H9 (cell line): ENCODE measurements around the gene PLEKHA8. TPM values are rescaled to one million over a fixed set of nuclear protein-coding genes. Genes with fewer than 3 reads are reported as not detected.

Experiments used
- DNase-seq: peaks from one replicate; pipeline ENCODE4 v3.0.0-alpha.2; 2017
- H2AFZ ChIP-seq: one replicate; pipeline ENCODE4 v1.6.1; 2013; ENCODE audit warnings: mild to moderate bottlenecking, low read length, control low read depth, moderate library complexity
- H2AK5ac ChIP-seq: 2 replicates; pipeline ENCODE4 v1.6.1; 2013; ENCODE audit warnings: low read length, control low read depth, mixed read lengths; ENCODE audit not compliant: insufficient read length
- H2BK120ac ChIP-seq: one replicate; pipeline ENCODE4 v1.6.1; 2013; ENCODE audit warnings: low read depth, mild to moderate bottlenecking, low read length, control low read depth, inconsistent platforms; ENCODE audit not compliant: poor library complexity, severe bottlenecking
- H2BK12ac ChIP-seq: 2 replicates; pipeline ENCODE4 v1.6.1; 2013; ENCODE audit warnings: low read length, control low read depth, mixed read lengths, low read depth; ENCODE audit not compliant: insufficient read length
- H2BK15ac ChIP-seq: 2 replicates; pipeline ENCODE4 v1.6.1; 2013; ENCODE audit warnings: low read depth, low read length, control low read depth
- H2BK20ac ChIP-seq: one replicate; pipeline ENCODE4 v1.6.1; 2013; ENCODE audit warnings: low read depth, mild to moderate bottlenecking, low read length, control low read depth, inconsistent platforms; ENCODE audit not compliant: poor library complexity, severe bottlenecking
- H2BK5ac ChIP-seq: 2 replicates; pipeline ENCODE4 v1.6.1; 2013; ENCODE audit warnings: low read length, control low read depth, mixed read lengths; ENCODE audit not compliant: insufficient read length
- H3K14ac ChIP-seq: 2 replicates; pipeline ENCODE4 v1.6.1; 2013; ENCODE audit warnings: low read length, control low read depth; ENCODE audit not compliant: insufficient read depth
- H3K18ac ChIP-seq: 2 replicates; pipeline ENCODE4 v1.6.1; 2013; ENCODE audit warnings: low read depth, mild to moderate bottlenecking, mixed read lengths, low read length, control low read depth; ENCODE audit not compliant: insufficient read length
- H3K23ac ChIP-seq: 2 replicates; pipeline ENCODE4 v1.6.1; 2013; ENCODE audit warnings: low read length, control low read depth, mixed read lengths, low read depth; ENCODE audit not compliant: insufficient read length
- H3K23me2 ChIP-seq: 2 replicates; pipeline ENCODE4 v1.6.1; 2013; ENCODE audit warnings: low read depth, mild to moderate bottlenecking, mixed read lengths, low read length, control low read depth; ENCODE audit not compliant: insufficient read length, poor library complexity, severe bottlenecking
- H3K27ac ChIP-seq: 2 replicates; pipeline ENCODE4 v1.5.1; 2013; ENCODE audit warnings: low read length, control low read depth, mixed read lengths, low read depth; ENCODE audit not compliant: insufficient read length
- H3K27me3 ChIP-seq: 2 replicates; pipeline ENCODE4 v1.6.1; 2013; ENCODE audit warnings: low read length, control low read depth, inconsistent platforms; ENCODE audit not compliant: insufficient read depth
- H3K4ac ChIP-seq: 2 replicates; pipeline ENCODE4 v1.6.1; 2013; ENCODE audit warnings: low read depth, mild to moderate bottlenecking, control low read depth, inconsistent platforms, low read length, moderate library complexity
- H3K4me1 ChIP-seq: 2 replicates; pipeline ENCODE4 v1.6.1; 2013; ENCODE audit warnings: low read length, control low read depth, inconsistent platforms; ENCODE audit not compliant: insufficient read depth
- H3K4me2 ChIP-seq: 2 replicates; pipeline ENCODE4 v1.6.1; 2013; ENCODE audit warnings: low read length, control low read depth, mixed read lengths; ENCODE audit not compliant: insufficient read length, insufficient read depth
- H3K56ac ChIP-seq: 2 replicates; pipeline ENCODE4 v1.6.1; 2013; ENCODE audit warnings: low read depth, mild to moderate bottlenecking, mixed read lengths, low read length, control low read depth; ENCODE audit not compliant: insufficient read length
- H3K79me1 ChIP-seq: 2 replicates; pipeline ENCODE4 v1.6.1; 2013; ENCODE audit warnings: low read depth, mild to moderate bottlenecking, moderate library complexity, low read length, control low read depth, inconsistent platforms; ENCODE audit not compliant: insufficient read depth, poor library complexity, severe bottlenecking
- H3K79me2 ChIP-seq: 2 replicates; pipeline ENCODE4 v1.6.1; 2013; ENCODE audit warnings: low read length, control low read depth, inconsistent platforms; ENCODE audit not compliant: insufficient read depth
- H3K9ac ChIP-seq: 2 replicates; pipeline ENCODE4 v1.6.1; 2013; ENCODE audit warnings: low read length, control low read depth, mixed read lengths; ENCODE audit not compliant: insufficient read length; ENCODE audit errors: extremely low read depth
- H3K9me3 ChIP-seq: one replicate; pipeline ENCODE4 v1.6.1; 2013; ENCODE audit warnings: low read depth, low read length, inconsistent platforms; ENCODE audit not compliant: control insufficient read depth
- H3T11ph ChIP-seq: one replicate; pipeline ENCODE4 v1.6.1; 2013; ENCODE audit warnings: mild to moderate bottlenecking, low read length, control low read depth, inconsistent platforms
- H4K20me1 ChIP-seq: one replicate; pipeline ENCODE4 v1.6.1; 2013; ENCODE audit not compliant: control insufficient read depth, insufficient read length, insufficient read depth
- H4K5ac ChIP-seq: 2 replicates; pipeline ENCODE4 v1.6.1; 2013; ENCODE audit warnings: low read depth, mild to moderate bottlenecking, mixed read lengths, low read length, control low read depth; ENCODE audit not compliant: insufficient read length
- H4K8ac ChIP-seq: replicated peaks from 2 replicates; pipeline ENCODE4 v1.6.1; 2013; ENCODE audit warnings: low read length, control low read depth, mixed read lengths, low read depth; ENCODE audit not compliant: insufficient read length
- H4K91ac ChIP-seq: 2 replicates; pipeline ENCODE4 v1.6.1; 2013; ENCODE audit warnings: low read depth, mild to moderate bottlenecking, moderate library complexity, mixed read lengths, low read length, control low read depth; ENCODE audit not compliant: insufficient read length
- H3K27ac Mint-ChIP-seq, 3 experiments: 2 replicates in 2 of 3; 3 replicates in 1 of 3; pipeline ENCODE4 v1.8.0; 2020 to 2021; ENCODE audit warnings: mixed read lengths in 3 of 3, mild to moderate bottlenecking in 1 of 3, moderate library complexity in 1 of 3
- H3K27me3 Mint-ChIP-seq: 2 replicates; pipeline ENCODE4 v1.8.0; 2021; ENCODE audit warnings: low read depth, mild to moderate bottlenecking, moderate library complexity, mixed read lengths
- H3K36me3 Mint-ChIP-seq, 3 experiments: 2 replicates in 2 of 3; 3 replicates in 1 of 3; pipeline ENCODE4 v1.8.0; 2020 to 2021; ENCODE audit warnings: low read depth in 3 of 3, mixed read lengths in 3 of 3; ENCODE audit not compliant: insufficient read depth in 1 of 3
- H3K4me1 Mint-ChIP-seq, 2 experiments: 2 replicates each; pipeline ENCODE4 v1.8.0; 2020; ENCODE audit warnings: mixed read lengths in 2 of 2
- H3K4me3 Mint-ChIP-seq, 2 experiments: 2 replicates in 1 of 2; 3 replicates in 1 of 2; pipeline ENCODE4 v1.8.0; 2020 to 2021; ENCODE audit warnings: mild to moderate bottlenecking in 2 of 2, mixed read lengths in 2 of 2, moderate library complexity in 1 of 2
- H3K9me3 Mint-ChIP-seq, 2 experiments: 2 replicates in 1 of 2; 3 replicates in 1 of 2; pipeline ENCODE4 v1.8.0; 2020; ENCODE audit warnings: mild to moderate bottlenecking in 2 of 2, mixed read lengths in 2 of 2, moderate library complexity in 1 of 2
- CTCF ChIP-seq: fragments of 200-600 bp; sonication (generic); conservative IDR thresholded peaks from 3 replicates; pipeline ENCODE4 v1.8.0; 2021; ENCODE audit warnings: antibody characterized with exemption, mild to moderate bottlenecking
- WGBS: extraction: QIAGEN DNeasy Blood & Tissue Kit; methylation state at CpG from one replicate; pipeline ENCODE4 v1.1.7; 2013; ENCODE audit warnings: missing lambda C conversion rate, low lambda C conversion rate, mixed read lengths; ENCODE audit not compliant: insufficient read length; ENCODE audit errors: extremely low coverage; 5-methylcytosine and 5-hydroxymethylcytosine counted together
- total RNA-seq: library from RNA; stranded (reverse); gene quantifications from 2 replicates; pipeline ENCODE4 v1.2.1, GENCODE V29; 2021

Gene PLEKHA8
- total RNA-seq, 1 experiment from 2014 or later = 37.0 TPM

- no peak overlapping the region for H2BK12ac ChIP-seq
- H3K23me2 ChIP-seq = no peaks in the 10 kb centered on the region
- no peak overlapping the region for H3K9ac ChIP-seq
- H2AFZ ChIP-seq = no peak overlapping the region
- H3K79me1 ChIP-seq = no peaks in the 10 kb centered on the region
- H3K18ac ChIP-seq = no peak overlapping the region
- no peak overlapping the region for H3K14ac ChIP-seq
- DNase-seq = no peak
- H3K79me2 ChIP-seq = no peaks in the 10 kb centered on the region
- H3K4ac ChIP-seq = no peak overlapping the region
- H3K27ac ChIP-seq = no peak overlapping the region
- H3T11ph ChIP-seq = no peak overlapping the region
- no peak overlapping the region for H2BK5ac ChIP-seq
- Mint-ChIP-seq H3K9me3 (no peaks in the 10 kb centered on the region), H3K27ac (no peak overlapping the region), H3K4me3 (no peak overlapping the region), H3K36me3 (peaks cover 8 to 13% (median 10%) of the 10 kb centered on the region in 3 experiments; a peak in 6 of 7 replicates), H3K4me1 (no peaks in the 10 kb centered on the region), H3K27me3 (no peaks in the 10 kb centered on the region)
- no peak overlapping the region for H3K4me2 ChIP-seq
- H3K27me3 ChIP-seq = no peaks in the 10 kb centered on the region
- no peak overlapping the region for H3K23ac ChIP-seq
- WGBS = no CpG with 5 or more reads among the region's 3 CpGs
- H2BK120ac ChIP-seq = no peak overlapping the region
- no peak overlapping the region for H3K56ac ChIP-seq
- H2BK20ac ChIP-seq = no peak overlapping the region
- H4K5ac ChIP-seq = no peak overlapping the region
- H2AK5ac ChIP-seq = no peak overlapping the region
- H4K20me1 ChIP-seq = no peaks in the 10 kb centered on the region
- no peak for TF ChIP-seq CTCF
- H3K4me1 ChIP-seq = no peaks in the 10 kb centered on the region
- no peaks in the 10 kb centered on the region for H3K9me3 ChIP-seq
- no peak overlapping the region for H2BK15ac ChIP-seq
- no peak overlapping the region for H4K8ac ChIP-seq
- H4K91ac ChIP-seq = no peak overlapping the region
These were observed 15.5 kb upstream of the PLEKHA8 start for GRCh38 chr7:30012757-30013156.
